B cell (primary cell): ENCODE measurements around the gene PPP1R2C.

Experiments
- CTCF ChIP-seq: fragments of 200-600 bp; IDR thresholded peaks from one replicate; pipeline ENCODE4 v1.8.0; 2022; ENCODE audit warnings: antibody characterized with exemption, mild to moderate bottlenecking
- EZH2 ChIP-seq: IDR thresholded peaks from 2 replicates; pipeline ENCODE4 v1.6.1; 2012; ENCODE audit warnings: borderline replicate concordance, low read depth, mild to moderate bottlenecking, moderate library complexity, low read length; ENCODE audit not compliant: insufficient read depth, poor library complexity, severe bottlenecking

- TF ChIP-seq CTCF (no peak), EZH2 (no peak)
These were observed 45.5 kb downstream of the PPP1R2C start for GRCh38 chrX:42732506-42732905.
